ENCODE data around the gene RANBP17.
A peak's percentile ranks its signal among the peaks of the same experiment; 100 is the strongest.

The RANBP17 gene

DNA sequence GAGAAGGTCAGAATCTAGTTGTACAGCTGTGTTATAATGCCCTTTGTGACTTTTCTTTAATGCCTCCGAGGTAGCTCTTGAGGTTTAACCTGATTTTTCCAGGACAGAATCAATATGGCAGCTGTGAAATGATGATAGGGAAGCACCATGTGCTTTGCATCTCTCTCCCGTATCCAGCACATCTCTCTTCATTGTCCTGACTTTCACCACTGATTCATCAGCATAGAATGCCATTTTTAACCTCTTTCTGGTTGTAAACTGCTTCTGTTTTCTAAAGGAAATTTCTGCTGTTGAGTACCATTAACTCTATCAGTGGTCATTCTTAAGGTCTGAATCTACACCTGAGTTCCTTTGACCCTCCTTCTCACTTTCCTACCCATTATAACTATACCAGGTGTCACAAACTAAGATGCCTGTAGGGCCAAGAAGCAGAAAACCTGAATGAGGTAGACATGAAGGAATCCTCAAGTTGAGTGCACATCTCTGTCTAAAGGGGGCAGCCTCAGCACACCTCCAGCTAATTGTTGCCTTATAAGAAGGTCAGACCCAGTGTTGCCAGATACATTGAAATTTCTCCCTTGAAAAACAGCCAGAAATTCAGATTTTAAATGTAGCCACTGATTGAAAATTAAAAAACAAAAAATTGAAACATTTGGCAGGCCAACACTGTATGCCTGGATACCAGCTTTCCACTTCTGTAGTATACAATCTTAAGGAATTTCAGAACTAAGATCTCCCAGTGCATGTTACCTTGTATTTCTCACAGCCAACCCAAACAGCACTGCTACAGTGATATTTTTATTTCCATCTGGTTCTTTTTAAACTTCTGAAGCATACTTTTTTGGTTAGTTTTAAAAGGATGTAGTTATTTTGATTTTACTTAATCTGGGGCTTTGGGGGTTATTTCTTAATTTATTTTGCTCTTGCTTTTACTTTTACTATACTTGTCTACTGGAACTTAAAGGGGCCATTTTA, 411.5 kb downstream of the RANBP17 start:
- POLR2A ChIA-PET = no interaction called here
- no peak for TF ChIP-seq ZNF585B (tag by site-specific recombination; IDR thresholded peaks at IDR 0.05)
- TF ChIP-seq HOXD13 (CRISPR knock-in tag; IDR thresholded peaks at IDR 0.05; ENCODE audit: borderline replicate concordance) = no peak
- no peak for TF ChIP-seq ZFP3 (tag by site-specific recombination; IDR thresholded peaks at IDR 0.05; ENCODE audit: low read depth)
- no peak for TF ChIP-seq ZNF157 (tag by site-specific recombination; IDR thresholded peaks at IDR 0.05)
- peak; percentile 63; the same call in 1 of the 2 replicates for TF ChIP-seq PRDM1 (tag by site-specific recombination; IDR thresholded peaks at IDR 0.05)
- peak; percentile 31; the same call in 1 of the 2 replicates for TF ChIP-seq SCRT2 (tag by site-specific recombination; IDR thresholded peaks at IDR 0.05)
- no peak for TF ChIP-seq OVOL3 (tag by site-specific recombination; IDR thresholded peaks at IDR 0.05)
- no peak for TF ChIP-seq ZNF785 (tag by site-specific recombination; IDR thresholded peaks at IDR 0.05)
- TF ChIP-seq ZBTB17 (tag by site-specific recombination; IDR thresholded peaks at IDR 0.05) = no peak
- TF ChIP-seq ZNF239 (tag by site-specific recombination; IDR thresholded peaks at IDR 0.05) = no peak
- no peak for TF ChIP-seq SP7 (tag by site-specific recombination; IDR thresholded peaks at IDR 0.05)
- no peak for TF ChIP-seq ZBTB8A (tag by site-specific recombination; IDR thresholded peaks at IDR 0.05)
- TF ChIP-seq, protein P1, sequence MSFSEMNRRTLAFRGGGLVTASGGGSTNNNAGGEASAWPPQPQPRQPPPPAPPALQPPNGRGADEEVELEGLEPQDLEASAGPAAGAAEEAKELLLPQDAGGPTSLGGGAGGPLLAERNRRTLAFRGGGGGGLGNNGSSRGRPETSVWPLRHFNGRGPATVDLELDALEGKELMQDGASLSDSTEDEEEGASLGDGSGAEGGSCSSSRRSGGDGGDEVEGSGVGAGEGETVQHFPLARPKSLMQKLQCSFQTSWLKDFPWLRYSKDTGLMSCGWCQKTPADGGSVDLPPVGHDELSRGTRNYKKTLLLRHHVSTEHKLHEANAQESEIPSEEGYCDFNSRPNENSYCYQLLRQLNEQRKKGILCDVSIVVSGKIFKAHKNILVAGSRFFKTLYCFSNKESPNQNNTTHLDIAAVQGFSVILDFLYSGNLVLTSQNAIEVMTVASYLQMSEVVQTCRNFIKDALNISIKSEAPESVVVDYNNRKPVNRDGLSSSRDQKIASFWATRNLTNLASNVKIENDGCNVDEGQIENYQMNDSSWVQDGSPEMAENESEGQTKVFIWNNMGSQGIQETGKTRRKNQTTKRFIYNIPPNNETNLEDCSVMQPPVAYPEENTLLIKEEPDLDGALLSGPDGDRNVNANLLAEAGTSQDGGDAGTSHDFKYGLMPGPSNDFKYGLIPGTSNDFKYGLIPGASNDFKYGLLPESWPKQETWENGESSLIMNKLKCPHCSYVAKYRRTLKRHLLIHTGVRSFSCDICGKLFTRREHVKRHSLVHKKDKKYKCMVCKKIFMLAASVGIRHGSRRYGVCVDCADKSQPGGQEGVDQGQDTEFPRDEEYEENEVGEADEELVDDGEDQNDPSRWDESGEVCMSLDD (tag by site-specific recombination; IDR thresholded peaks at IDR 0.05) = no peak
- TF ChIP-seq ZNF654 (tag by site-specific recombination; IDR thresholded peaks at IDR 0.05; ENCODE audit: low read depth) = peak; percentile 63
- TF ChIP-seq, protein P2, sequence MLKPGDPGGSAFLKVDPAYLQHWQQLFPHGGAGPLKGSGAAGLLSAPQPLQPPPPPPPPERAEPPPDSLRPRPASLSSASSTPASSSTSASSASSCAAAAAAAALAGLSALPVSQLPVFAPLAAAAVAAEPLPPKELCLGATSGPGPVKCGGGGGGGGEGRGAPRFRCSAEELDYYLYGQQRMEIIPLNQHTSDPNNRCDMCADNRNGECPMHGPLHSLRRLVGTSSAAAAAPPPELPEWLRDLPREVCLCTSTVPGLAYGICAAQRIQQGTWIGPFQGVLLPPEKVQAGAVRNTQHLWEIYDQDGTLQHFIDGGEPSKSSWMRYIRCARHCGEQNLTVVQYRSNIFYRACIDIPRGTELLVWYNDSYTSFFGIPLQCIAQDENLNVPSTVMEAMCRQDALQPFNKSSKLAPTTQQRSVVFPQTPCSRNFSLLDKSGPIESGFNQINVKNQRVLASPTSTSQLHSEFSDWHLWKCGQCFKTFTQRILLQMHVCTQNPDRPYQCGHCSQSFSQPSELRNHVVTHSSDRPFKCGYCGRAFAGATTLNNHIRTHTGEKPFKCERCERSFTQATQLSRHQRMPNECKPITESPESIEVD (tag by site-specific recombination; IDR thresholded peaks at IDR 0.05) = no peak
- no peak for TF ChIP-seq ZNF404 (tag by site-specific recombination; IDR thresholded peaks at IDR 0.05)
- TF ChIP-seq, protein P3, sequence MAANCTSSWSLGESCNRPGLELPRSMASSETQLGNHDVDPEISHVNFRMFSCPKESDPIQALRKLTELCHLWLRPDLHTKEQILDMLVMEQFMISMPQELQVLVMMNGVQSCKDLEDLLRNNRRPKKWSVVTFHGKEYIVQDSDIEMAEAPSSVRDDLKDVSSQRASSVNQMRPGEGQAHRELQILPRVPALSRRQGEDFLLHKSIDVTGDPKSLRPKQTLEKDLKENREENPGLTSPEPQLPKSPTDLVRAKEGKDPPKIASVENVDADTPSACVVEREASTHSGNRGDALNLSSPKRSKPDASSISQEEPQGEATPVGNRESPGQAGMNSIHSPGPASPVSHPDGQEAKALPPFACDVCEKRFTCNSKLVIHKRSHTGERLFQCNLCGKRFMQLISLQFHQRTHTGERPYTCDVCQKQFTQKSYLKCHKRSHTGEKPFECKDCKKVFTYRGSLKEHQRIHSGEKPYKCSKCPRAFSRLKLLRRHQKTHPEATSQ (tag by site-specific recombination; IDR thresholded peaks at IDR 0.05) = no peak
- TF ChIP-seq ZNF660 (tag by site-specific recombination; IDR thresholded peaks at IDR 0.05) = peak; percentile 26; the same call in 1 of the 2 replicates
- no peak for TF ChIP-seq ZSCAN16 (tag by site-specific recombination; IDR thresholded peaks at IDR 0.05)
- no peak for TF ChIP-seq ZNF747 (tag by site-specific recombination; IDR thresholded peaks at IDR 0.05)
- no peak for TF ChIP-seq YY1 (tag by site-specific recombination; IDR thresholded peaks at IDR 0.05)
- TF ChIP-seq ZNF335 (tag by site-specific recombination; conservative IDR thresholded peaks at IDR 0.05) = 0 out of 2 replicates have a peak, but pooled peaks have one; percentile 23
- TF ChIP-seq ZNF837 (tag by site-specific recombination; IDR thresholded peaks at IDR 0.05) = no peak
- no peak for TF ChIP-seq GFI1B (tag by site-specific recombination; IDR thresholded peaks at IDR 0.05)
- TF ChIP-seq ZNF501 (tag by site-specific recombination; IDR thresholded peaks at IDR 0.05) = no peak
- TF ChIP-seq, protein P4, sequence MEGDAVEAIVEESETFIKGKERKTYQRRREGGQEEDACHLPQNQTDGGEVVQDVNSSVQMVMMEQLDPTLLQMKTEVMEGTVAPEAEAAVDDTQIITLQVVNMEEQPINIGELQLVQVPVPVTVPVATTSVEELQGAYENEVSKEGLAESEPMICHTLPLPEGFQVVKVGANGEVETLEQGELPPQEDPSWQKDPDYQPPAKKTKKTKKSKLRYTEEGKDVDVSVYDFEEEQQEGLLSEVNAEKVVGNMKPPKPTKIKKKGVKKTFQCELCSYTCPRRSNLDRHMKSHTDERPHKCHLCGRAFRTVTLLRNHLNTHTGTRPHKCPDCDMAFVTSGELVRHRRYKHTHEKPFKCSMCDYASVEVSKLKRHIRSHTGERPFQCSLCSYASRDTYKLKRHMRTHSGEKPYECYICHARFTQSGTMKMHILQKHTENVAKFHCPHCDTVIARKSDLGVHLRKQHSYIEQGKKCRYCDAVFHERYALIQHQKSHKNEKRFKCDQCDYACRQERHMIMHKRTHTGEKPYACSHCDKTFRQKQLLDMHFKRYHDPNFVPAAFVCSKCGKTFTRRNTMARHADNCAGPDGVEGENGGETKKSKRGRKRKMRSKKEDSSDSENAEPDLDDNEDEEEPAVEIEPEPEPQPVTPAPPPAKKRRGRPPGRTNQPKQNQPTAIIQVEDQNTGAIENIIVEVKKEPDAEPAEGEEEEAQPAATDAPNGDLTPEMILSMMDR (tag by site-specific recombination; IDR thresholded peaks at IDR 0.05) = peak; percentile 42; the same call in 1 of the 2 replicates
- Histone ChIP-seq H3K9me3 (ENCODE audit: control insufficient read depth, insufficient read depth, low read depth, low read length) (no peaks in the 10 kb centered on the region), H3K4me1 (ENCODE audit: control insufficient read depth, insufficient read depth, low read length) (peaks cover 14% of the 10 kb centered on the region), H3K27ac (ENCODE audit: extremely low read depth, low read depth, low read length) (no peak overlapping the region), H3K4me3 (ENCODE audit: low read depth, low read length) (no peak overlapping the region), H3K36me3 (ENCODE audit: control insufficient read depth in 2 of 2, insufficient read depth in 1 of 2, low read length in 2 of 2) (no peaks in the 10 kb centered on the region)
- CTCF ChIA-PET = interaction anchor here (0.6 to 3.5 kb wide), 14 partner anchors 8 to 1416 kb away, joined by 3 to 49 read pairs (median 4); no protein-coding TSS in a partner anchor
